HTERT RPE-1 (cell line): ENCODE measurements around the gene EPHA4.

Experiments
- in situ Hi-C: fragments of 300-500 bp; cut with MboI; formaldehyde crosslinking; loops from 4 replicates; pipeline ENCODE4 v1.14.3; 2020; ENCODE audit warnings: low sequenced_read_pairs

The EPHA4 gene

GRCh38 chr2:221410487-221410886 lies 161.6 kb downstream of the EPHA4 start:
- in situ Hi-C loops = no loop called here

DNA sequence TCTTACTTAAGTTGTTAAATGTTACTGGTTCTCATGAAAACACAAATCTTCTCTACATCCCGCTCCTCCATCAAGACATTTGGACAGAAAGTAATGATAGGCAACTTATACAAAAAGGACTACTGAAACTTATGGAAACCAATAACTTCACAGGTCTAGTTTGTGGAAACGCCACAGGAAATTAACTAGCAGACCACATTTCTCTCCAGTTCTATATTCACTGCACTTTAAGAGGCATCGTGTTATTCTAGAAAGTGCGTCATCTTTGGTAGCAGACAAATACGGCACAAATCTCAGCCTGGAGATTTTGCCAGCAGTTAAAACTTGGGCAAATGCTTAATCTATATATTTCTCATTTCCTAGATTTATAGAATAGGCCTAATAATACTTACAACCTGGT lies 164.3 kb downstream of the EPHA4 start:
- in situ Hi-C loops = no loop called here

- in situ Hi-C loops = no loop called here
Measured at GRCh38 chr2:221405521-221405920, 166.6 kb downstream of the EPHA4 start.

DNA sequence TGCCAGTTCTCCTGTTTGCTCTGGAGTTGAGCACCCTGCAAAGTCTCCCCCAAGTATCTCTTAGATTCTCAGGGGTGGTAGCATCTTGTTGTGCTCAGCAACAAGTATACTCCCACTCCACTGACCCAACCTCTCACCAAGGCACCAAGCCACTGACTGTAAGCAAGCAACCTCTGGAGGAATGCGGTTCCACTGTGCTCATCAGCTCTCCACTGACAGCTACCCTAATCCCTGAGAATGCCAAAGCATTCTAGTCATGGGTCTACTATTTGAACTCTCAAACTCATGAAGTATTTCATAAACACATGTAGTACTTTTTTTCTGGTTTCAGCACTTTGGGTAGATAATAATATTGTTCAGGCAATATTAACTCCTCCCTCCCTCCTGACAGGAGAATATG lies 170.0 kb downstream of the EPHA4 start:
- in situ Hi-C loops = no loop called here

DNA sequence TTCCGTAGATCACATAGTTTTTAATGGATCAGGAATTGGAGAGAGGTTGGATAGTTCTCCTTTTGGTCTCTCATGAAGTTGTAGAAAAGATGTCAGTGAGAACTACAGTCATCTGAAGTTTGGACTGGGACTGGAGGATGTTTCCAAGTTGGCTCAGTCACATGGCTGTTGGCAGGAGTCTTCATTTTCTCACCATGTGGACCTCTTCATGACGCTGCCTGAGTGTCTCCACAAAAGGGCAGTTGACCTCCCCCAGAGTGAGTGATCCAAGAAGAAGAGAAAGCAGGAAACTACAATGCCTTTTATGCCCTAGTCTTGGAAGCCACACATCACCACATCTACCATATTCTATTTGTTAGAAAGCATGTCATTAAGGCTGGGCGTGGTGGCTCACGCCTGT lies 171.7 kb downstream of the EPHA4 start:
- in situ Hi-C loops = no loop called here

- in situ Hi-C loops = no loop called here
Measured at GRCh38 chr2:221399183-221399582, 172.9 kb downstream of the EPHA4 start.

- in situ Hi-C loops = no loop called here
Measured at GRCh38 chr2:221397187-221397586, 174.9 kb downstream of the EPHA4 start.

DNA sequence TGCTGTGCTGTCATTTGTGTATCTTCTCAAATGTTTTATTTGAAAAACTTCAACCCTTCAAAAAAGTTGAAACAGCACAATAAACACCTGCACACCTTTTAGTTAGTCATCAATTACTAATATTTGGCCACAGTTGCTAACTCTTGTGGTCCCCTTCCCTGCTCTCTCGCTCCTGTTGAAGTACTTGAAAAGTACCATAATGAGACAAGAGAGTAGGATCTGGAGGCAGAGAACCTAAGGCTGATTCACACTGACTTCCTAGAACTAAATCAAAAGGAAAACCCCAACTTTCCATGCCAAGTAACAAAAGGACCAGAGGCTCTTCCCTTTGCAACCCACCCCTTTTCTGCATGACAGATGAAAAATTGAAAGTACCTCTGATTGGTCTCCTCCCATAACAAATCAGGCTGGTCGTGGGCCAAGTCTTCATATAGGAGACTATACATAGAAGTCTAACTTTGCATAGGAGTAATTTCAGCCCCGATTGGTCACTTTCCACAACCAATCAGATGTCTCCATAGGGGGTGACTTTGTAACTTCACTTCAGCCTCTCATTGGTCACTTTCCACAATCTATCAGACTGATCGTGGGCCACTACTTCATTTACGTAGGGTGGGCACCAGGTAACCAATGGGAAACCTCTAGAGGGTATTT lies 179.7 kb downstream of the EPHA4 start:
- in situ Hi-C loops = no loop called here

GRCh38 chr2:221390878-221391277 lies 181.2 kb downstream of the EPHA4 start:
- in situ Hi-C loops = no loop called here

GRCh38 chr2:221389904-221390303 lies 182.2 kb downstream of the EPHA4 start:
- in situ Hi-C loops = no loop called here

DNA sequence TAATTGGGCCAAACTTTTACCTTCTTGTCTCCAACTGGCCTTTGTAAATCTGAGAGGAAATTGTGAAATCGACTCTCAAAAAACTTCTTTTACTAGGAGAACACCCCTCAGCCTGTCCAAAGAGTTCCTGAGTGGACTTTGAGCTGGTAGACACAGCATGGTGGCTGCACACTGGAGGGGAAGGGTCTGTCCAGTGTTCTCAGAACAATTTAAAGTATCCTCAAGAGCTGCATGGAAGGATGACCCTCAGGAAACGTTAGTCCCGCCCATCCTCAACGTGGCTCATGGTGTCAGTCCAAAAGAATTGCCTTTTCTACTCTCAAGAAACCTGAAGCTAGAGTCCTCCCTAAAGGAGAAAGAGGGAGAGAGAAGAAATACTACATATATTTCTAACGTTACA lies 182.7 kb downstream of the EPHA4 start:
- in situ Hi-C loops = no loop called here

GRCh38 chr2:221388891-221389290 lies 183.2 kb downstream of the EPHA4 start:
- in situ Hi-C loops = no loop called here

DNA sequence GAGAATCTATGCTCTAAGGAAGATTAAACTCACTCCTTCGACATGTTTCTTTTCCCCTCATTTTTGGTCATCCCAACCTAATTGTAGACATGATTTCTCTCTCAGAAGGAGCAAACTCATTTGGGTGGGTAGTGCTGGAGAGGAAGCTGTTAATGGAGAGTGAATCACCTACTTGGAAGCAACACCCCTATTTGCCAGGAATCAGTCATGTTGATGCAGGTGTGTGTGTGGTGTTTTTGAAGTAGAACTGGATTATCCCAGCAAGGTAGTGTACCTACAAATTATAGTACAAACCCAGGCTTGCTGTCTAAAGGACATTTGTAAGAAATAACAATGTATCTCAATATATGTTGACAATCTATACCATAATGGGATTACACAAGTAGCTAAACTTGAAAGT lies 186.4 kb downstream of the EPHA4 start:
- in situ Hi-C loops = no loop called here

GRCh38 chr2:221381928-221382488 lies 190.1 kb downstream of the EPHA4 start:
- in situ Hi-C loops = no loop called here

GRCh38 chr2:221380686-221381085 lies 191.4 kb downstream of the EPHA4 start:
- in situ Hi-C loops = no loop called here

GRCh38 chr2:221380062-221380461 lies 192.0 kb downstream of the EPHA4 start:
- in situ Hi-C loops = no loop called here

DNA sequence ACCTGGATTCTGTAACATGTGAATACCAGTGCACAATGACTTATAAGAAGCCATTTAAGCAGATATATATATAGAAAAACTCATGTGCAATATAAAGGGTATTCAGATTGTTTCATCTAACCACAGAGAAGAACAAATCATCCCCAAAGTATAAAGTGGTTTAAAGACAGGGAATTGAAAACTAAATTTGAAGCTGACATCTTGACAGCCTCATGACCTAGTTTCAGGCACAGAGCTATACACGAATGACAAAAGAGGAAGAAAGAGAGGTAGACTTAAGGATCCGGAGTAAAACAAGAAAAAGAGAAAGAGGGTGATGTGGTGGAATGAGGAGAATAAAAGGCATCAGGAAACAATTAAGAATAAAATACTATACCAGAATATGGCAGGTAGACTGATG lies 194.5 kb downstream of the EPHA4 start:
- in situ Hi-C loops = no loop called here

DNA sequence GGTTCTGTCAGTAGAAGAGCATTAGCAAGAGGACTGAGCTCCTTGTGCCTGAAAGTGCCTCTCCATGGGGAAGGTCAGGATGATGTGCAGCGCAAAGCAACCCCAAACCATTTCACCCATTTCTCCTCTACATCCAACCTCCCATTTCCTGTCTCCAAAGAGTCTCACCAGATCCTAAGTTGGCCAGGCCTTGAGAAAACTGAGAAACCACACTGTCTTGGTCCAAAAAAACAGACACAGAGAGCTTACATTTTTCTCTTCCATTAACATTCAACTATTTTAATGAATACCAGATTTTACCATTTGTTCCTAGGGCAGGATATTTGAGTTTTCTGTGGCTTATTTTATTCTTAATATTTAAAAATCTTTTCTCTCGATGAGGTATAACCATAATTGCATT lies 195.0 kb downstream of the EPHA4 start:
- in situ Hi-C loops = no loop called here

- in situ Hi-C loops = no loop called here
Measured at GRCh38 chr2:221374234-221374633, 197.9 kb downstream of the EPHA4 start.

DNA sequence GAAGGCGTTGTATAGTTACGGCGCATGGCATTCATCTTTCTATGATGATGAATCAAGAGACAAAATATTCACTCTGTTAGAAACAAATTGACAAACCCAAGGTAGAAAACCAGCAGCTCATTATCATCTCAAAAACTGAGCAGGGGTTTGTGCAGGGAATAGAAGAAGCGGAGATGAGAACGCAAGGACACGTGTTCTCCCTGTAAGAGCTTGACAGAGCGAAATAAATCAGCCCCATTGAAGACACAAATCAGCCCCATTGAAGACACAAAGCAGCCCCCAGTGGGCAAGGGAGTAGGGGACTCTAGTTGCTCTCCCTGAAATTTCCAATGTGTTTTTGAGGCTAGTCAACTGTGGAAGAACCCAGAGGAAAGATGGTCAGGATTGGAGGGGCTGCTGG lies 199.2 kb downstream of the EPHA4 start:
- in situ Hi-C loops = no loop called here

DNA sequence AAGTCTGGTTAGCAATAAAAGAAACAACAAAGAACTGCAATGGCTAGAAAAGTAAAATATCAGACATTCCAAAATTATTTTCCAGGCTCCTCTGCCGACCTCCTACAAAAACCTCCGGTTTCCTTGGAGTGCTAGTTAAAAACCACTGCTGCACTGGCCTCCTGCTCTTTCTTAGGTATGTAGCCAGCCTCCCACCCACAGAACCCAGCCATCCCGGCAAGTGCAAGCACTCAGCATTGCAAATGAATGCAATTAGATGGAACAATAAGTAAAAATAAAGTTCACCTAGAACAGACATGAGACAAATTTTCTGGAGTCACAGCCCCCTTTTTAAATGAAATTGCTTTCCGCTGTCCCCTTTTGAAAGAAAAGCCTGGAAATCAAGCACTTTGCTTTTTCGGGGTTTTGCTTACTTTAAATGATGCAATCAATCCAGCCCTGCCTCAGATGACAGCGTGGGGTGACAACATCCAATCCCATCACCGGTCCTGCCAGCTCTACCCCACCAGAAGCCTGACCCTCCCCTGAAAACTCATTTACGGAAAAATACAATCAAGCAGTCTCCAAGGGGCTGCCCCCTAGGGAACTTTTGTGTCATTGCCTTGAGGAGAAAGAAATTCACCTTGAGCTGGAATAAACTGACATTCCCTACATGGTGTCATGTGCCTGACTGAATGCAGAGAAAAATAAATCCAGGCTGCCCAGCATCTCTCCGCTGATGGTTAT lies 199.8 kb downstream of the EPHA4 start:
- in situ Hi-C loops = no loop called here

DNA sequence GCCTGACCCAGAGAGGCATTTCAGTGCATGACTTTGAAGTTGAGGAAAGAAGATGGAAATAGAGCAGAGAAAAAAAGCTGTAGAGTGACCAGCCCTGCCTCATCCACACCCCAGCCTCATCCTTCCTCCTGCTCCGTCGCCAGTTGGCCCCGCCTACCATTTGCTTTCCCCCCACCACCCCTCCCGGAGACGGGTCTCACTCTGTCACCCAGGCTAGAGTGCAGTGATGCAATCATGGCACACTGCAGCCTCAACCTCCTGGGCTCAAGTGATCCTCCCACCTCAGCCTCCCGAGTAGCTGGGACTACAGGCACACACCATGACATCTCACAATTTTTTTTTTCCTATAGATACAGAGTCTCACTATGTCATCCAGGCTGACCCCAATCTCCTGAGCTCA lies 200.8 kb downstream of the EPHA4 start:
- in situ Hi-C loops = no loop called here

GRCh38 chr2:221370857-221371211 lies 201.3 kb downstream of the EPHA4 start:
- in situ Hi-C loops = no loop called here
